COLO668 (cell line): ENCODE results near the gene PIK3R6.
"Not testable (repeated sequence)": the region's sequence is repeated elsewhere in the genome, so short reads cannot be mapped to it uniquely, and the experiment has no call there.

Experiments used
- DNase-seq: peaks from one replicate; lab custom pipeline; 2025; ENCODE audit not compliant: unreplicated experiment; lab: John Stamatoyannopoulos, UW

PIK3R6 gene

GRCh38 chr17:8829036-8829941 is 38.2 kb downstream of the PIK3R6 start:
- DNase-seq = no peak

- no peak for DNase-seq
Observed at GRCh38 chr17:8828517-8828875, 39.0 kb downstream of the PIK3R6 start.

- no peak for DNase-seq
Observed at GRCh38 chr17:8826808-8827435, 40.6 kb downstream of the PIK3R6 start.

GRCh38 chr17:8825802-8826201 is 41.7 kb downstream of the PIK3R6 start:
- DNase-seq = no peak

- no peak for DNase-seq
Observed at GRCh38 chr17:8823279-8823678, 44.2 kb downstream of the PIK3R6 start.

- no peak for DNase-seq
Observed at GRCh38 chr17:8822401-8823035, 45.0 kb downstream of the PIK3R6 start.

GRCh38 chr17:8821446-8822105 is 45.9 kb downstream of the PIK3R6 start:
- DNase-seq = no peak

- no peak for DNase-seq
Observed at GRCh38 chr17:8820311-8821010, 47.0 kb downstream of the PIK3R6 start.

GRCh38 chr17:8818654-8819330 is 48.7 kb downstream of the PIK3R6 start:
- no peak for DNase-seq

- no peak for DNase-seq
Observed at GRCh38 chr17:8818047-8818446, 49.4 kb downstream of the PIK3R6 start.

- DNase-seq = no peak
Observed at GRCh38 chr17:8806926-8807550, 60.4 kb downstream of the PIK3R6 start.

- DNase-seq = no peak
Observed at GRCh38 chr17:8806253-8806925, 61.1 kb downstream of the PIK3R6 start.

- DNase-seq = not testable (repeated sequence)
Observed at GRCh38 chr17:8805396-8805795, 62.1 kb downstream of the PIK3R6 start.

- DNase-seq = no peak
Observed at GRCh38 chr17:8803531-8804420, 63.7 kb downstream of the PIK3R6 start.

GRCh38 chr17:8801135-8801840 is 66.2 kb downstream of the PIK3R6 start:
- no peak for DNase-seq

- DNase-seq = no peak
Observed at GRCh38 chr17:8800656-8801055, 66.8 kb downstream of the PIK3R6 start.

- no peak for DNase-seq
Observed at GRCh38 chr17:8799570-8800212, 67.8 kb downstream of the PIK3R6 start.
